ENCODE measurements around the gene LDLRAD4.

DNA sequence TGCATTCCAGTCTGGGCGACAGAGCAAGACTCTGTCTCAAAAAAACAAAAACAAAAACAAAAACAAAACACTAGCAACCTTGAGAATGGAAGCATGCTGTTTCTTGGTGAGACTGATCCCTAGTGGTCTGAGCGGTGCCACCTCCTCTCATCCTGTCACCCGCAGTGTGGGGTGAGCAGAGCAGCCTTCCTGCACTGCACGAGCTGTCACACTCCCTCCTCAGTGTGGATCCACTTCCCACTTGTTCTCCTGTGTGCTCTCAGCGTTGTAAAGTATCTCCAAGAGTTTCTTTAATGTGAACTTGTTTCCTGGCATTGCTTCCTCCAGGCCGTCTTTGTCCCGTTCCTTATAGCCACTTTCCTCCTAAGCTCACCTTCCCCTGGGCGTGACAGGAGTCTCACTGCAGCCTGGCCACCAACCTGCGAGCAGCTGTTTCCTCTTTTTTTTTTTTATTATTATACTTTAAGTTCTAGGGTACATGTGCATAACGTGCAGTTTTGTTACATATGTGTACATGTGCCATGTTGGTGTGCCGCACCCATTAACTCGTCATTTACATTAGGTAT, 287.3 kb downstream of the LDLRAD4 start:
- TF ChIP-seq, protein P1, sequence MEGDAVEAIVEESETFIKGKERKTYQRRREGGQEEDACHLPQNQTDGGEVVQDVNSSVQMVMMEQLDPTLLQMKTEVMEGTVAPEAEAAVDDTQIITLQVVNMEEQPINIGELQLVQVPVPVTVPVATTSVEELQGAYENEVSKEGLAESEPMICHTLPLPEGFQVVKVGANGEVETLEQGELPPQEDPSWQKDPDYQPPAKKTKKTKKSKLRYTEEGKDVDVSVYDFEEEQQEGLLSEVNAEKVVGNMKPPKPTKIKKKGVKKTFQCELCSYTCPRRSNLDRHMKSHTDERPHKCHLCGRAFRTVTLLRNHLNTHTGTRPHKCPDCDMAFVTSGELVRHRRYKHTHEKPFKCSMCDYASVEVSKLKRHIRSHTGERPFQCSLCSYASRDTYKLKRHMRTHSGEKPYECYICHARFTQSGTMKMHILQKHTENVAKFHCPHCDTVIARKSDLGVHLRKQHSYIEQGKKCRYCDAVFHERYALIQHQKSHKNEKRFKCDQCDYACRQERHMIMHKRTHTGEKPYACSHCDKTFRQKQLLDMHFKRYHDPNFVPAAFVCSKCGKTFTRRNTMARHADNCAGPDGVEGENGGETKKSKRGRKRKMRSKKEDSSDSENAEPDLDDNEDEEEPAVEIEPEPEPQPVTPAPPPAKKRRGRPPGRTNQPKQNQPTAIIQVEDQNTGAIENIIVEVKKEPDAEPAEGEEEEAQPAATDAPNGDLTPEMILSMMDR (IDR thresholded peaks at IDR 0.05), result no peak
- no peak for TF ChIP-seq POLR2A (IDR thresholded peaks at IDR 0.05)
- TF ChIP-seq EP300 (IDR thresholded peaks at IDR 0.05), result no peak

Measured in tibial nerve (tissue), 4 donors.